HG03103 (cell line): ENCODE data around the gene SPINT4.
"Not testable (repeated sequence)": the region's sequence is repeated elsewhere in the genome, so short reads cannot be mapped to it uniquely, and the experiment has no call there.

Experiments
- ATAC-seq: cut with Tn5 transposase; IDR thresholded peaks from one replicate; pipeline ENCODE4 v1.9.1; 2021; ENCODE audit warnings: low read depth; ENCODE audit not compliant: unreplicated experiment

The SPINT4 gene

GRCh38 chr20:45764618-45765282 lies 42.6 kb downstream of the SPINT4 start:
- ATAC-seq: not testable (repeated sequence)

GRCh38 chr20:45765307-45765875 lies 43.2 kb downstream of the SPINT4 start:
- no peak for ATAC-seq

GRCh38 chr20:45765980-45766379 lies 43.8 kb downstream of the SPINT4 start:
- ATAC-seq: no peak

- ATAC-seq: no peak
Measured at GRCh38 chr20:45768479-45768878, 46.3 kb downstream of the SPINT4 start.

GRCh38 chr20:45771182-45771759 lies 49.1 kb downstream of the SPINT4 start:
- ATAC-seq: no peak

- ATAC-seq: no peak
Measured at GRCh38 chr20:45772693-45773092, 50.5 kb downstream of the SPINT4 start.

GRCh38 chr20:45774945-45775344 lies 52.8 kb downstream of the SPINT4 start:
- ATAC-seq: no peak

GRCh38 chr20:45775411-45775810 lies 53.3 kb downstream of the SPINT4 start:
- ATAC-seq: no peak
